H1 (cell line): Measurements from ENCODE around the gene PPY.

Source experiments
- BACH1 ChIP-seq: IDR thresholded peaks from 2 replicates; pipeline ENCODE4 v1.6.1; 2012; ENCODE audit warnings: low read length, improper control_type of control experiment
- CBX8 ChIP-seq: fragments of 300-800, 300-1000 bp; sonication (generic); IDR thresholded peaks from 2 replicates; pipeline ENCODE4 v1.7.1; 2016; ENCODE audit warnings: low read depth, low read length, borderline replicate concordance
- CHD2 ChIP-seq: IDR thresholded peaks from 2 replicates; pipeline ENCODE4 v1.6.1; 2012; ENCODE audit warnings: low read length, improper control_type of control experiment
- CREB1 ChIP-seq: IDR thresholded peaks from 2 replicates; pipeline ENCODE4 v1.6.1; 2012; ENCODE audit warnings: inconsistent platforms
- HDAC2 ChIP-seq, 2 experiments: fragments of 300-600 bp in 1 of 2; sonication (generic) in 1 of 2; IDR thresholded peaks; 2 replicates each; pipeline ENCODE4 v1.6.1; 2011 to 2012; ENCODE audit warnings: low read depth in 2 of 2, low read length in 2 of 2, mild to moderate bottlenecking in 2 of 2, moderate library complexity in 2 of 2, borderline replicate concordance in 1 of 2, inconsistent platforms in 1 of 2
- POLR2A ChIP-seq, 2 experiments: IDR thresholded peaks; 1 replicate in 1 of 2; 2 replicates in 1 of 2; pipeline ENCODE4 v1.6.1; 2011; ENCODE audit warnings: low read depth in 2 of 2, low read length in 2 of 2, mild to moderate bottlenecking in 2 of 2; ENCODE audit errors: control extremely low read depth in 1 of 2
- RBBP5 ChIP-seq: IDR thresholded peaks from 2 replicates; pipeline ENCODE4 v1.7.1; 2012; ENCODE audit warnings: low read depth, mild to moderate bottlenecking, inconsistent platforms, low read length, moderate library complexity, borderline replicate concordance
- SP1 ChIP-seq: IDR thresholded peaks from 2 replicates; pipeline ENCODE4 v1.6.1; 2011; ENCODE audit warnings: low read depth, low read length
- TBP ChIP-seq: IDR thresholded peaks from 2 replicates; pipeline ENCODE4 v1.6.1; 2011; ENCODE audit warnings: low read depth, low read length, improper control_type of control experiment
- TF ChIP-seq, protein P1 (sequence below): IDR thresholded peaks from 2 replicates; pipeline ENCODE4 v1.6.1; 2012; ENCODE audit warnings: inconsistent platforms
- TF ChIP-seq, protein P2 (sequence below), 3 experiments: IDR thresholded peaks; 1 replicate in 2 of 3; 2 replicates in 1 of 3; pipeline versions ENCODE4 v1.5.1 to v1.6.1; 2011; ENCODE audit warnings: low read length in 3 of 3, mild to moderate bottlenecking in 3 of 3, inconsistent platforms in 2 of 3, low read depth in 1 of 3, moderate library complexity in 1 of 3; ENCODE audit not compliant: insufficient read depth in 1 of 3; ENCODE audit errors: control extremely low read depth in 1 of 3

DNA sequence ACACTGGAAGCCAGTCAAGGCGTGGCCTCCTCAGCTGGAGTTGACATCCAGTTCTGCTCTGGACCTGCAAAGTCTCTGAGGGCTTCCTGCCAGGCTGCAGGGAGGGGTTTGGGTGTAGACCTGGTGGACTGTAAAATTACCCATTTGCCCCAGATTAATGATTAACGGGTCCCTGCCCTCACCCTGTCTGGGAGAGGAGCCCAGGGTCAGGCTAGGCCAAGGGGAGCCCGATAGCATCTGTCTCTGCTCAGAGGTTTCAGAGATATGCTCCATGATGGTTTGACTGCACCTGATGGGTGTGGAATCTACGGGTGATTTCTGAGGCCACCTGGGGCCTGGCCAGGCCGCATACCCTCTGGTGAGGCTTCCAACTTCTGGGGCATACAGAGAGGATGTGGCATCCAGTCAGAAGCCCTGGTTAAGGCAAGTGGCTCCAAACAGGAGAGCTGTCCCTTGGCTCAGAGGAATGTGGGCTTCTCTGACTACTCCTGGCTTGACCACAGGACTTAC lies 11.2 kb downstream of the PPY start:
- TF ChIP-seq, protein P1, sequence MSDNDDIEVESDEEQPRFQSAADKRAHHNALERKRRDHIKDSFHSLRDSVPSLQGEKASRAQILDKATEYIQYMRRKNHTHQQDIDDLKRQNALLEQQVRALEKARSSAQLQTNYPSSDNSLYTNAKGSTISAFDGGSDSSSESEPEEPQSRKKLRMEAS: no peak
- TF ChIP-seq HDAC2 (IDR thresholded peaks at IDR 0.05; ENCODE audit: borderline replicate concordance in 1 of 2, low read depth in 2 of 2, low read length in 2 of 2): no peak
- no peak for TF ChIP-seq POLR2A (IDR thresholded peaks at IDR 0.05; ENCODE audit: control extremely low read depth in 1 of 2, low read depth in 2 of 2, low read length in 2 of 2)
- TF ChIP-seq, protein P2, sequence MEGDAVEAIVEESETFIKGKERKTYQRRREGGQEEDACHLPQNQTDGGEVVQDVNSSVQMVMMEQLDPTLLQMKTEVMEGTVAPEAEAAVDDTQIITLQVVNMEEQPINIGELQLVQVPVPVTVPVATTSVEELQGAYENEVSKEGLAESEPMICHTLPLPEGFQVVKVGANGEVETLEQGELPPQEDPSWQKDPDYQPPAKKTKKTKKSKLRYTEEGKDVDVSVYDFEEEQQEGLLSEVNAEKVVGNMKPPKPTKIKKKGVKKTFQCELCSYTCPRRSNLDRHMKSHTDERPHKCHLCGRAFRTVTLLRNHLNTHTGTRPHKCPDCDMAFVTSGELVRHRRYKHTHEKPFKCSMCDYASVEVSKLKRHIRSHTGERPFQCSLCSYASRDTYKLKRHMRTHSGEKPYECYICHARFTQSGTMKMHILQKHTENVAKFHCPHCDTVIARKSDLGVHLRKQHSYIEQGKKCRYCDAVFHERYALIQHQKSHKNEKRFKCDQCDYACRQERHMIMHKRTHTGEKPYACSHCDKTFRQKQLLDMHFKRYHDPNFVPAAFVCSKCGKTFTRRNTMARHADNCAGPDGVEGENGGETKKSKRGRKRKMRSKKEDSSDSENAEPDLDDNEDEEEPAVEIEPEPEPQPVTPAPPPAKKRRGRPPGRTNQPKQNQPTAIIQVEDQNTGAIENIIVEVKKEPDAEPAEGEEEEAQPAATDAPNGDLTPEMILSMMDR (IDR thresholded peaks at IDR 0.05; ENCODE audit: control extremely low read depth in 1 of 3, insufficient read depth in 1 of 3, low read depth in 1 of 3, low read length in 3 of 3): no peak
- TF ChIP-seq CREB1: no peak
- no peak for TF ChIP-seq CHD2
- TF ChIP-seq RBBP5: no peak
- no peak for TF ChIP-seq TBP
- TF ChIP-seq SP1: no peak
- no peak for TF ChIP-seq BACH1
- no peak for TF ChIP-seq CBX8
